ENCODE data around the gene IGSF9. TPM values are rescaled to one million over a fixed set of nuclear protein-coding genes. Genes with fewer than 3 reads are reported as not detected.

IGSF9 gene
- polyA plus RNA-seq, 1 donor from 2014 or later, result 11.8 TPM

DNA sequence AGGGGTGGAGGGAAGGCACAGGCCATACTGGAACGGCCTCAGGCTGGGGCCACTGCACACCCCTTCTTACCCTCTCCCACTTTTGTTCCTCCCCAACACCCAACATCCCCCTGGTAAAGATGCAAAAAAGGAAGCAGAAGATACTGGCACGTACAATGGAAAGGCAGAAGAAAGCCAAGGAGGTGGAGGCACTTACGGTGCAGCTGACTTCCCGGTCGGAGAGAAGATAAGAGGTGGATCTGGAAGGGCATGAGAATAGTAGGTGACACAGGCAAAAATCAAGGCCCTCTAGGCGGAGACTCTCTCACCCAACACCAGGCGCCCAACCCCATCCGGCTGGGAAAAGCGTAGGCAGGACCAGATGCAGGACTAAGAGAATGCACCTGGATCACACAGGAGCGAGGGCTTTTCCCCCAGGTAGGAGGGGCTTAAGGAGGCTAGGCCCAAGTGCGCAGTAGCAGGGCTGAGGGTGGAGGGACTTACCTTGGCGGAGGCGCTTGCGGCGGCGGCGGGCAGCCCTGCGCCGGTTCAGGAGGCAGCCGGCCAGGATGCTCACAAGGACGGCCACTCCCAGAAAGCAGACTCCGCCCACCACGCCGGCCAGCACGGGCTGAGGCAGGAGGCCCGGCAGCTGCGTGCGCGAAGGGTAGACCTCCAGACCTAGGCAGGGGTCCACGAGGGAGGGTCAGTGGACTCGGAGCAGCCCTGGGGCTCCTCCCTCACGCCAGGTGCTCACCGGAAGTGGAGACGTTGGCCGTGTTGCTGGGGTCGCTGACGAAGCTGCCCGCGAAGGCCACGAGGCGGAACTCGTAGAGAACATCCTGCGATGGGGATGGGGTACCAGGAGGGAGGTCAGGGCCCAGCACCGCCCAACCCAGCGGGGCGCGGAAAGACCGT lies 16.0 kb downstream of the IGSF9 start:
- no peaks in the 10 kb centered on the region for H3K36me3 ChIP-seq (ENCODE audit: insufficient read depth, low read length)
- TF ChIP-seq TAF1 (IDR thresholded peaks at IDR 0.05; ENCODE audit: low read depth) (no peak), POLR2AphosphoS5 (IDR thresholded peaks at IDR 0.05) (no peak), RAD21 (conservative IDR thresholded peaks at IDR 0.05) (no peak), MXI1 (conservative IDR thresholded peaks at IDR 0.05; ENCODE audit: poor library complexity, severe bottlenecking) (no peak), EP300 (conservative IDR thresholded peaks at IDR 0.05; ENCODE audit: poor library complexity, severe bottlenecking) (no peak), EZH2 (IDR thresholded peaks at IDR 0.05; ENCODE audit: borderline replicate concordance, insufficient read depth, low read length, poor library complexity, severe bottlenecking) (no peak), SMC3 (conservative IDR thresholded peaks at IDR 0.05; ENCODE audit: poor library complexity) (no peak)
- TF ChIP-seq, protein P1, sequence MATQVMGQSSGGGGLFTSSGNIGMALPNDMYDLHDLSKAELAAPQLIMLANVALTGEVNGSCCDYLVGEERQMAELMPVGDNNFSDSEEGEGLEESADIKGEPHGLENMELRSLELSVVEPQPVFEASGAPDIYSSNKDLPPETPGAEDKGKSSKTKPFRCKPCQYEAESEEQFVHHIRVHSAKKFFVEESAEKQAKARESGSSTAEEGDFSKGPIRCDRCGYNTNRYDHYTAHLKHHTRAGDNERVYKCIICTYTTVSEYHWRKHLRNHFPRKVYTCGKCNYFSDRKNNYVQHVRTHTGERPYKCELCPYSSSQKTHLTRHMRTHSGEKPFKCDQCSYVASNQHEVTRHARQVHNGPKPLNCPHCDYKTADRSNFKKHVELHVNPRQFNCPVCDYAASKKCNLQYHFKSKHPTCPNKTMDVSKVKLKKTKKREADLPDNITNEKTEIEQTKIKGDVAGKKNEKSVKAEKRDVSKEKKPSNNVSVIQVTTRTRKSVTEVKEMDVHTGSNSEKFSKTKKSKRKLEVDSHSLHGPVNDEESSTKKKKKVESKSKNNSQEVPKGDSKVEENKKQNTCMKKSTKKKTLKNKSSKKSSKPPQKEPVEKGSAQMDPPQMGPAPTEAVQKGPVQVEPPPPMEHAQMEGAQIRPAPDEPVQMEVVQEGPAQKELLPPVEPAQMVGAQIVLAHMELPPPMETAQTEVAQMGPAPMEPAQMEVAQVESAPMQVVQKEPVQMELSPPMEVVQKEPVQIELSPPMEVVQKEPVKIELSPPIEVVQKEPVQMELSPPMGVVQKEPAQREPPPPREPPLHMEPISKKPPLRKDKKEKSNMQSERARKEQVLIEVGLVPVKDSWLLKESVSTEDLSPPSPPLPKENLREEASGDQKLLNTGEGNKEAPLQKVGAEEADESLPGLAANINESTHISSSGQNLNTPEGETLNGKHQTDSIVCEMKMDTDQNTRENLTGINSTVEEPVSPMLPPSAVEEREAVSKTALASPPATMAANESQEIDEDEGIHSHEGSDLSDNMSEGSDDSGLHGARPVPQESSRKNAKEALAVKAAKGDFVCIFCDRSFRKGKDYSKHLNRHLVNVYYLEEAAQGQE (IDR thresholded peaks at IDR 0.05; ENCODE audit: borderline replicate concordance), result no peak
- TF ChIP-seq, protein P2, sequence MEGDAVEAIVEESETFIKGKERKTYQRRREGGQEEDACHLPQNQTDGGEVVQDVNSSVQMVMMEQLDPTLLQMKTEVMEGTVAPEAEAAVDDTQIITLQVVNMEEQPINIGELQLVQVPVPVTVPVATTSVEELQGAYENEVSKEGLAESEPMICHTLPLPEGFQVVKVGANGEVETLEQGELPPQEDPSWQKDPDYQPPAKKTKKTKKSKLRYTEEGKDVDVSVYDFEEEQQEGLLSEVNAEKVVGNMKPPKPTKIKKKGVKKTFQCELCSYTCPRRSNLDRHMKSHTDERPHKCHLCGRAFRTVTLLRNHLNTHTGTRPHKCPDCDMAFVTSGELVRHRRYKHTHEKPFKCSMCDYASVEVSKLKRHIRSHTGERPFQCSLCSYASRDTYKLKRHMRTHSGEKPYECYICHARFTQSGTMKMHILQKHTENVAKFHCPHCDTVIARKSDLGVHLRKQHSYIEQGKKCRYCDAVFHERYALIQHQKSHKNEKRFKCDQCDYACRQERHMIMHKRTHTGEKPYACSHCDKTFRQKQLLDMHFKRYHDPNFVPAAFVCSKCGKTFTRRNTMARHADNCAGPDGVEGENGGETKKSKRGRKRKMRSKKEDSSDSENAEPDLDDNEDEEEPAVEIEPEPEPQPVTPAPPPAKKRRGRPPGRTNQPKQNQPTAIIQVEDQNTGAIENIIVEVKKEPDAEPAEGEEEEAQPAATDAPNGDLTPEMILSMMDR (IDR thresholded peaks at IDR 0.05; ENCODE audit: poor library complexity, severe bottlenecking), result no peak

DNA sequence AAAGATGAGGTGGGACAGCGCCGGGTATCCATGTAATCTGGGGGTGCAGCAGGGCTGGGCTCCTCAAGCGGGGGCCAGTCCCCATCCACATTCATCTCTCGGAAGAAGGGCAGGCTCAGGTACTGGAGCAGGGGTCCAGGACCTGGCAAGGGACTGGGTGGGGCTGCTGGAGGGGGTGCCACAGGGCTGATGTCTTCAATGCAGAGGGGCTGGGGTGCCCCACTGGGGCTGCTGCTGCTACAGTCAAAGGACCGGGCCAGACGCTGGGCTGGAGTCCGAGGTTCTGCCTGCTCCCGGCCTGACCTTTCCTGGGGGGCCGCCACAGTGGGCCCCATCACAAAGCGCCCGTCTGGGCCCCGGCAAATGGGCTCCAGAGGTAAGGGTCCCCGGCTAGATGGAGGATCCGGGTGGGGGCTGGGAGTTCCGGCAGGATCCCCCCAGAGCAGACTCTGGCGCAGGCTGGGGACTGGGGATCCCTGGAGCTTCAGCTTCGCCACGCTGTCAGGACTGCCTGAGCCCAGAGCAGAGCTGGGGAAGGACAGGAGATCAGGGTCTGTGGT lies 16.8 kb downstream of the IGSF9 start:
- H3K9me3 ChIP-seq (ENCODE audit: low read length), result no peaks in the 10 kb centered on the region
- no peaks in the 10 kb centered on the region for H4K20me1 ChIP-seq (ENCODE audit: insufficient read depth)
- no peak overlapping the region for H3K9ac ChIP-seq (ENCODE audit: low read length)
- H3K4me2 ChIP-seq (ENCODE audit: low read length), result no peak overlapping the region
- H3K27ac ChIP-seq (ENCODE audit: low read length), result no peak overlapping the region
- peaks cover 21% of the 10 kb centered on the region for H3K27me3 ChIP-seq (ENCODE audit: insufficient read depth, low read depth, low read length)
- no peak overlapping the region for H3K4me3 ChIP-seq (ENCODE audit: low read length)
- no peaks in the 10 kb centered on the region for H3K36me3 ChIP-seq (ENCODE audit: insufficient read depth, low read length)
- no peak overlapping the region for H2AFZ ChIP-seq (ENCODE audit: low read depth, low read length)
- no peaks in the 10 kb centered on the region for H3F3A ChIP-seq (ENCODE audit: insufficient read depth, low read length, poor library complexity, severe bottlenecking)
- TF ChIP-seq RAD21 (conservative IDR thresholded peaks at IDR 0.05) (no peak), TAF1 (IDR thresholded peaks at IDR 0.05; ENCODE audit: low read depth) (no peak), POLR2AphosphoS5 (IDR thresholded peaks at IDR 0.05) (no peak)
- no peaks in the 10 kb centered on the region for H3K9me2 ChIP-seq (ENCODE audit: insufficient read depth, low read length)
- H3K79me2 ChIP-seq (replicated peaks; ENCODE audit: insufficient read depth, low read length), result no peaks in the 10 kb centered on the region

More for the DNA sequence above, 16.0 kb downstream of the IGSF9 start:
- no peak overlapping the region for H3K4me2 ChIP-seq (ENCODE audit: low read length)
- H3K79me2 ChIP-seq (replicated peaks; ENCODE audit: insufficient read depth, low read length), result no peaks in the 10 kb centered on the region
- H3K4me3 ChIP-seq (ENCODE audit: low read length), result no peak overlapping the region
- no peak overlapping the region for H3K27ac ChIP-seq (ENCODE audit: low read length)
- no peaks in the 10 kb centered on the region for H4K20me1 ChIP-seq (ENCODE audit: insufficient read depth)
- H3K27me3 ChIP-seq (ENCODE audit: insufficient read depth, low read depth, low read length), result peaks cover 17% of the 10 kb centered on the region
- no peaks in the 10 kb centered on the region for H3K9me3 ChIP-seq (ENCODE audit: low read length)
- no peaks in the 10 kb centered on the region for H3K9me2 ChIP-seq (ENCODE audit: insufficient read depth, low read length)
- no peak overlapping the region for H2AFZ ChIP-seq (ENCODE audit: low read depth, low read length)
- H3F3A ChIP-seq (ENCODE audit: insufficient read depth, low read length, poor library complexity, severe bottlenecking), result no peaks in the 10 kb centered on the region
- H3K9ac ChIP-seq (ENCODE audit: low read length), result no peak overlapping the region

Measured in neural cell (in vitro differentiated cells).